Left ventricle myocardium inferior (tissue), 1 donor: ENCODE data around the gene DMRT1. TPM values are rescaled to one million over a fixed set of nuclear protein-coding genes. Genes with fewer than 3 reads are reported as not detected.

Source experiments
- DNase-seq: peaks from one replicate; pipeline ENCODE4 v3.0.0-alpha.2; 2020
- H3K27ac ChIP-seq: fragments of 200-600 bp; replicated peaks from 2 replicates; pipeline ENCODE4 v1.8.0; 2021
- H3K27me3 ChIP-seq: fragments of 200-600 bp; 2 replicates; pipeline ENCODE4 v1.8.0; 2021; ENCODE audit warnings: low read depth
- H3K36me3 ChIP-seq: fragments of 200-600 bp; 2 replicates; pipeline ENCODE4 v1.8.0; 2021
- H3K4me1 ChIP-seq: fragments of 200-600 bp; 2 replicates; pipeline ENCODE4 v1.8.0; 2021
- H3K4me3 ChIP-seq: fragments of 200-600 bp; 2 replicates; pipeline ENCODE4 v1.8.0; 2021; ENCODE audit warnings: mild to moderate bottlenecking, moderate library complexity
- H3K9me3 ChIP-seq: fragments of 200-600 bp; replicated peaks from 2 replicates; pipeline ENCODE4 v1.8.0; 2021
- intact Hi-C: fragments of 100-400 bp; cut with micrococcal nuclease; formaldehyde crosslinking; loops from one replicate; pipeline ENCODE4 v1.11.0; 2022
- total RNA-seq: library from RNA; stranded (reverse); fragmentation: NEBNext Ultra II Directional; extraction: Animal tissue kit (Norgen Biotek cat#: 25700); gene quantifications from one replicate; pipeline ENCODE4 v1.2.1, GENCODE V29; 2021
- TF ChIP-seq, protein P1 (sequence below): fragments of 200-600 bp; IDR thresholded peaks from 2 replicates; pipeline ENCODE4 v1.8.0; 2021; ENCODE audit warnings: antibody characterized with exemption, mild to moderate bottlenecking, borderline replicate concordance
- donor health status: DM: no; HTN: yes; CAD: no; lungs with severe emphysema.

Gene DMRT1
- total RNA-seq, 1 donor from 2014 or later, result not detected

- H3K4me3 ChIP-seq, result peak overlapping the region; percentile 60
- no peaks in the 10 kb centered on the region for H3K36me3 ChIP-seq
- no peaks in the 10 kb centered on the region for H3K9me3 ChIP-seq
- H3K27me3 ChIP-seq, result peaks cover 100% of the 10 kb centered on the region
- no peak for DNase-seq
- TF ChIP-seq, protein P1, sequence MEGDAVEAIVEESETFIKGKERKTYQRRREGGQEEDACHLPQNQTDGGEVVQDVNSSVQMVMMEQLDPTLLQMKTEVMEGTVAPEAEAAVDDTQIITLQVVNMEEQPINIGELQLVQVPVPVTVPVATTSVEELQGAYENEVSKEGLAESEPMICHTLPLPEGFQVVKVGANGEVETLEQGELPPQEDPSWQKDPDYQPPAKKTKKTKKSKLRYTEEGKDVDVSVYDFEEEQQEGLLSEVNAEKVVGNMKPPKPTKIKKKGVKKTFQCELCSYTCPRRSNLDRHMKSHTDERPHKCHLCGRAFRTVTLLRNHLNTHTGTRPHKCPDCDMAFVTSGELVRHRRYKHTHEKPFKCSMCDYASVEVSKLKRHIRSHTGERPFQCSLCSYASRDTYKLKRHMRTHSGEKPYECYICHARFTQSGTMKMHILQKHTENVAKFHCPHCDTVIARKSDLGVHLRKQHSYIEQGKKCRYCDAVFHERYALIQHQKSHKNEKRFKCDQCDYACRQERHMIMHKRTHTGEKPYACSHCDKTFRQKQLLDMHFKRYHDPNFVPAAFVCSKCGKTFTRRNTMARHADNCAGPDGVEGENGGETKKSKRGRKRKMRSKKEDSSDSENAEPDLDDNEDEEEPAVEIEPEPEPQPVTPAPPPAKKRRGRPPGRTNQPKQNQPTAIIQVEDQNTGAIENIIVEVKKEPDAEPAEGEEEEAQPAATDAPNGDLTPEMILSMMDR, result no peak
- no peak overlapping the region for H3K27ac ChIP-seq
- peaks cover 52% of the 10 kb centered on the region for H3K4me1 ChIP-seq
- intact Hi-C loops, result no loop called here
Measured at GRCh38 chr9:972501-973294, 131.2 kb downstream of the DMRT1 start.

GRCh38 chr9:973295-973834 is 131.9 kb downstream of the DMRT1 start:
- TF ChIP-seq, protein P1, result no peak
- Histone ChIP-seq H3K9me3 (no peaks in the 10 kb centered on the region), H3K4me1 (peaks cover 52% of the 10 kb centered on the region), H3K36me3 (no peaks in the 10 kb centered on the region), H3K27ac (no peak overlapping the region), H3K4me3 (no peak overlapping the region), H3K27me3 (peaks cover 100% of the 10 kb centered on the region)
- intact Hi-C loops, result no loop called here
- no peak for DNase-seq

DNA sequence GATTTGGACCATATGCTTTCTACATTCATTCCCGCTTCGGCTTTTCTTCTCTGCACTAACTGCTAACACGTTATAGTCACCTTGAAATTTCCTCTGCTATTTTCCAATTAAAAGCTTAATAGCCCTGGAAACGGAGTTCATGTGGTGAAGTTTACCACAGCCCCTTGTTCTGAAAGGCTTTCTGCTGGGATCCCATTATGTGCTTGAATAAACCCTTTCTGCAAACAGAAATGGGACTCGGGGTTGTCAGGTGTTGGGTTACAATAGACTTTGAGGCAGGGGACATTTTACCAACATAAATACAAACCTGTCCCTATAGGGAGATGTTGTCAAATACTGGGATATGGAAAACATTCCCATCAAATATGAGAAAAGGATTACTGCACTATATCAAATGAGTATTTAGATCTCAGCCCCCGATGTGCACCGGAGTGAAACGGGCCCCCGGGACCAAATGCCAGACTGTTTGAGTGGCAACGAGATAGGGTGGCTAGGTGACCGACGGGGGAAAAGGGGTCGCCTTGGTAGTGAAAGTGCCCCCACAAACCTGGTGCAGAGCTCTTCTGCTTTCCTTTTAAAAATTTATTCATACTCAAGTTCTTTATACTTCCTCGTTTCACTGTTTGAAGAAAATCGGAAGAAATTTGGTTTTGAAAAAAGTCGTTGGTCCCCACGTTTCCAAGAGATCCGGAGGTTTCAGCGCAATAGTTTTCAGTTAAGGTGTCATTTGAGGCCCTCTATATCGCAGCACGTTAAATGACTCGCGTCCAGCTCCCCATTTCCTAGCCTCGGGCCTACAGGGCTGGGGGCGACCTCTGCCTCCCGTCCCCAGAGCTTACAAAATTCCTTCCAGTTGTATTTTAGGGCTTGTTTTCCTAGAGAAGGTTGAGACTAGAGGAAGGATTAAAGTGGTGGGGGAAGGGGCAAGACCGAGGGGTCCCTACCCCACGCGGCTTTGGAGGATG is 132.8 kb downstream of the DMRT1 start:
- DNase-seq, result no peak
- Histone ChIP-seq H3K4me3 (no peak overlapping the region), H3K36me3 (no peaks in the 10 kb centered on the region), H3K27ac (no peak overlapping the region), H3K27me3 (peaks cover 100% of the 10 kb centered on the region), H3K9me3 (no peaks in the 10 kb centered on the region), H3K4me1 (peaks cover 52% of the 10 kb centered on the region)
- TF ChIP-seq, protein P1, result no peak
- intact Hi-C loops, result no loop called here

DNA sequence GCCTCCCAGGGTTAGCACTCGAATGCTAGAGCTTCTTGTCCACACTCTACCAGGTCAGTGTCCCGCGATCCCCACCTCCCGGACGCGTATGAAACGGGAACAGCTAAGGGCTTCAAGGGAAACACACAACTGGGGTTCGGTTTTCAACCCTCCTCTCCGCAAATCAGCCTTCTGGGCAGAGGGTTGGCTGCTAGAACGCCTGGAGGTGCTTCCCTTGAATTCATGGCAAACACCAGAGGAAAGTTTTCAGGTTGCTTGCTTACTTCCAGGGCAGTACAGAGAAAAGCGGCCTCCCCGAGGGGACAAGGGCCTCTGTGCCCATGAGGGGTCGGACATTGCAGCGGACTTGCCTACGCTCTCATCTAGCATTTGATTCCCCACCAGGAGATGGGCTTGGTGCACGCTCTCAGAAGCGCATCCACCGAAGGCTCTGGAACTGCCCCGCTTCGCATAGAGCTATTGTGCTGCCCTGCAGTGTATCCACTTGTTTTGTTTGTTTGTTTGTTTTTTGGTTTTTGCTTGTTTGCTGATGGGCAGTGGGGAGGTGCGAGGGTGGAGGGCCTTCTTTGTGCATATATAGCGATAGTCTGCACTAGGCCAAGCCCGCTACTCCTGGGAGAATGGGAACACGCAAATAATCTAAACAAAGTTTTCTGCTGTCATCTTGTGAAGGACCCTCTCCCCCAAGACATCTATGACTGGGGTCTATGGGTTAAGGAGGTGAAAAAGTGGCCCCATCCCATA is 133.7 kb downstream of the DMRT1 start:
- Histone ChIP-seq H3K9me3 (no peaks in the 10 kb centered on the region), H3K4me3 (no peak overlapping the region), H3K27ac (no peak overlapping the region), H3K4me1 (peaks cover 43% of the 10 kb centered on the region), H3K36me3 (no peaks in the 10 kb centered on the region), H3K27me3 (peaks cover 100% of the 10 kb centered on the region)
- DNase-seq, result no peak
- intact Hi-C loops, result no loop called here
- TF ChIP-seq, protein P1, result no peak
